C4-2B (cell line): ENCODE results near the gene OR2M5.

Experiments
- H3K27ac ChIP-seq: fragments of 450-650 bp; 2 replicates; pipeline ENCODE4 v1.5.1; 2017
- CTCF ChIP-seq: fragments of 450-650 bp; conservative IDR thresholded peaks from 2 replicates; pipeline ENCODE4 v1.5.1; 2017; ENCODE audit warnings: mild to moderate bottlenecking
- ZFX ChIP-seq: fragments of 450-650 bp; IDR thresholded peaks from 2 replicates; pipeline ENCODE4 v1.6.1; 2017

Gene OR2M5

GRCh38 chr1:248140846-248141245, 4.1 kb upstream of the OR2M5 start:
- no peak for TF ChIP-seq CTCF
- no peak for TF ChIP-seq ZFX
- H3K27ac ChIP-seq, result no peak overlapping the region

- TF ChIP-seq ZFX, result no peak
- TF ChIP-seq CTCF, result no peak
- no peak overlapping the region for H3K27ac ChIP-seq
Observed at GRCh38 chr1:248143311-248143710, 1.6 kb upstream of the OR2M5 start.

- H3K27ac ChIP-seq, result no peak overlapping the region
- no peak for TF ChIP-seq CTCF
- no peak for TF ChIP-seq ZFX
Observed at GRCh38 chr1:248152056-248152827, 7.3 kb downstream of the OR2M5 start.

- TF ChIP-seq ZFX (no peak), CTCF (no peak)
- no peak overlapping the region for H3K27ac ChIP-seq
Observed at GRCh38 chr1:248155927-248156326, 11.0 kb downstream of the OR2M5 start.

GRCh38 chr1:248158758-248159157, 13.8 kb downstream of the OR2M5 start:
- no peak overlapping the region for H3K27ac ChIP-seq
- TF ChIP-seq CTCF, result no peak
- no peak for TF ChIP-seq ZFX

GRCh38 chr1:248164031-248164430, 19.1 kb downstream of the OR2M5 start:
- no peak overlapping the region for H3K27ac ChIP-seq
- TF ChIP-seq CTCF (no peak), ZFX (no peak)

GRCh38 chr1:248165186-248165585, 20.2 kb downstream of the OR2M5 start:
- no peak for TF ChIP-seq ZFX
- no peak for TF ChIP-seq CTCF
- H3K27ac ChIP-seq, result no peak overlapping the region
